ENCODE measurements around the gene COQ9.
"Not testable (repeated sequence)": the region's sequence is repeated elsewhere in the genome, so short reads cannot be mapped to it uniquely, and the experiment has no call there.

The COQ9 gene, protein sequence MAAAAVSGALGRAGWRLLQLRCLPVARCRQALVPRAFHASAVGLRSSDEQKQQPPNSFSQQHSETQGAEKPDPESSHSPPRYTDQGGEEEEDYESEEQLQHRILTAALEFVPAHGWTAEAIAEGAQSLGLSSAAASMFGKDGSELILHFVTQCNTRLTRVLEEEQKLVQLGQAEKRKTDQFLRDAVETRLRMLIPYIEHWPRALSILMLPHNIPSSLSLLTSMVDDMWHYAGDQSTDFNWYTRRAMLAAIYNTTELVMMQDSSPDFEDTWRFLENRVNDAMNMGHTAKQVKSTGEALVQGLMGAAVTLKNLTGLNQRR

DNA sequence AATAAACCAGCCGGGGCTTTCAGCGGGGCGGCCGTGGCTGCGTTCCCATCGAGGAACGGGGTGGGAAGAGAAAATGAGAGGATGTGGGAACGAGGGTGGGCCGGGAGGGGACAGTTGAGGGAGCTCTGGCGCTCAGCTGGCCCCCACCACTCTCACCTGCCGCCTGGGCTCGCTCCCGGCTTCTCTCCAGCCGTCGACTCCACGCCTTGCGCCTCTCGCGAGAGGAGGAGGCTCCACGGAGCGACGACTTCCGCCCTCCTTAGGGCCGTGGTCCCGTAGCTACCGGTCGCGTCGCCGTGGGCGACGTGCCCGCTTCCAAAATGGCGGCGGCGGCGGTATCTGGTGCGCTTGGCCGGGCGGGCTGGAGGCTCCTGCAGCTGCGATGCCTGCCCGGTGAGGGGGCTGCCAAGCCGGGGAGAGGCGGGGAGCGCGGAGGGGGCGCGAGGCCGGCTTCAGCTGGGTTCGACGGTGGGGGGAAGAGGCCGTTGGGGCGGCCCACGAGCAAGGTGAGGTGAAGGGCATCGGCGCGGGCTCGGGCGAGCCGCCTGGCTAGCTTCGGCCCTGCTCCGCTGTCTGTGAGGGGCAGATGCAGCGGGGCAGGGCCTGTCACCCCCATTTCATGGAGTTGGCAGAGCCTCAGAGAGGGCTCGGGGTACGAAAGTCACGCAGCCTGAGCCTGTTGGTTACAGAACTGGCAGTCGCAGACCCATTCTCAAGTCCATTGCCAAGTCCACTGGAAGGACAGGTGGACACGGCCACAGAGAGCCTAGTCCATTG lies at the start of gene COQ9, which contains the start of gene CIAPIN1:
Gene COQ9 (plus strand): TSS at position 294 of the 777 bp plus-strand sequence. CDS start 27 bp downstream, at position 321.
Gene CIAPIN1 (minus strand): TSS at position 200 of the 777 bp plus-strand sequence. CDS start 6,457 bp downstream, outside the sequence.
- DNase-seq = peak; percentile 91

DNA sequence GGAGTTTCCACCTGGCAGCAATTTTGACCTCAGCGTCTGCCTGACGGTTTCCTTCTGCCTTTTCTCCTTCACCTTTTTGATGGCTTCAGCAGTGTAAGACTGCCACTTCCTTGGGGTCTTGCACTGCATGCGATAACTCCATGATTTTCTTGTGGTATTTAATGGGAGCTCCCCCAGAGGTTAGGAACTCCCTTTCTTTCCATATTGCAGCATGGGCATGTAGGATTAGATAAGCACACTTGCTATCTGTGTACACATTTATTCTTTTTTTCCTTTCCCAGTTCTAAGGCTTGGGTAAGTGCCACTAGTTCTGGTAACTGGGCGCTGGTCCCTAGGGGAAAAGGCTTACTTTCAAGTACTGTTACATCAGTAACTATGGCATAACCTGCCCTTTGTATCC lies 49.8 kb upstream of the COQ9 start:
- not testable (repeated sequence) for DNase-seq

DNA sequence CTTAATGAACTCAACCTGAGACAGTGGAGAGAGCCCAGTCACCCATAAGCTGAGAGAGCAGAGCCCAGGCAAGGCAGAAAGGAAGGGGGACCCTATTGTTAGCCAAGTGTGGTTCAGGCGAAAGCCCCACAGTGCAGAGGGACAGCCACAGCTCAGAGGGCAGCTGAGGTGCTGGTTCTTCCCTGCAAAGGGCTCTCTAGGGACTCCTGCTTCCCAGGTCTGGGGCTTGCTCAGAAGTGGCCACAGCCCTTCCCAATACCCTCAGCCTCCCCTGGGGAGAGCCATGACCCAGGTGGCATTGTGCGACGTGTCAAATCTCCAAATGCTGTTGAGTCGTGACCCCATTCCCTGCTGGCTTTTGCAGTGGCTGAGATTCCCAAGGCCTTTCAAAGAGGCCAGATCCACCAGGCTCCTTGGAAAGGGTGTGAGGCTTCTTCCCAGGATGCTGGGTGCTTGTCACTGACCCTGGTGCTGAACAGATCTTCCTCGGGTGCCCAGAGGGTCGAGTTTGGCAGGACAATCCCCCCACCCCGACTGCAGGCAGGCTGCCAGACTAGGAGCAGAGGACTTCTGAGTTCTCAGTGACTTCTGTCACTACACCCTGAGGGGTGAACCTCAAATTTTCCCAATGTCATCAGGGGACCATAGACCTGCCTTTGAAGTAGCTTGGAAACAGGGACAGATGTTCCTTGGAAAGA lies 45.2 kb upstream of the COQ9 start:
- no peak for DNase-seq

DNA sequence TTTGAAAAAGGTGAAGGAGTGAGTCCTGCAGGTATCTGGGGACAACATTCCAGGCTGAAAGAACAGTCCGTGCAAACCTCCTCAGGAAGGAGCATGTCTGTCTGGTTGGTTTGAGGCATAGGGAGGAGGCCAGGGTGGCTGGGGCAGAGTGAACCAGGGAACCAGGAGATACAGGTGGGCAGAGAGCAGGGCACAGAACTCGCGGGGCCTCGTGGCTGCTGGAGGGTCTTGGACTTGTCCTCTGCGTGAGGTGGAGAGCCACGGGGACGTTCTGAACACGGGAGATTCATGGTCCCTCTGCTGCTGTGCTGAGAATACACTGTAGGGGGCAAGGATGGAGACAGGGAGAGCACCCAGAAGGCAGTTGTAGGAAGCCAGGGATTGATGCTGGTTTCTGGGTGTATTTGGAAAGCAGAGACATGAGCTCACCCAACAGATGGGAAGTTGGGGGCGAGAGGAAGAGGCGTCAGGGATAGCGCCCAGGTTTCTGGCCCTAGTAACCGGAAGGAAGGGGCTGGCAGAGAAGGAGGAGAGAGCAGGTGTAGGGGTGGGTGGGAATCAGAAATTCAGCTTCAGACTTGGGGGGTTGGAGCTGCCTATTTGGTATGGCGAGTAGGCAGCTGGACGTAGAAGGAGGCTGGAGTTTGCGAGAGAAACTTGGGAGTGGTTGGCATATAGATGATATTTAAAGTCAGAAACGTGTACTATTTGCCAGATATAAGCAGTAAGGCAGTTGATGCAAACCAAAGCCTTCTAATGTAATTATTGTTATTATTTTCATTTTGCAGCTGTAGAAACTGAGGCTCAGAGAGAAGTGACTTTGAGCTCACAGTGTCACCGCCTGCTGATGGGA lies 43.1 kb upstream of the COQ9 start, which contains the start of gene CCL17:
Gene CCL17 (plus strand): TSS at position 803 of the 853 bp plus-strand sequence. CDS start 9,166 bp downstream, outside the sequence.
- no peak for DNase-seq

DNA sequence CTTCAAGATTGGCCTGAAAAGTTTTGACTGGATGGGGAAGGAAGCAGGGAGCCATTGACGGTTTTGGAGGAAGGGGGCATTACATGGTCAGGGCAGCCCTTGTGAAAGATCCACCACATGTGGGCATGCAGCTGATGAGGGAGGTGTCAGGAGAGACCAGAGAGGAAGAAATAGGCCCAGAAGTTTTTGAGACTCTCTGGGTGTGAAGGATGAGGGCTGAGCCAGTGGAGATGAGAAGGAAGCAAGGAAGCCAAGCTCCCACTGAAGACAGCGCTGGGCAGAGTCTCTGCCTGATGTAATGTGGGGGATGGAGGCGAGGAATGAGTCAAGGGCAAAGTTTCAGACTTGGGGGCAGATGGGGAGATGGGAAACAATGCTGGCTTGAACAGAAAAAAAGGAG lies 42.2 kb upstream of the COQ9 start:
- DNase-seq = no peak

DNA sequence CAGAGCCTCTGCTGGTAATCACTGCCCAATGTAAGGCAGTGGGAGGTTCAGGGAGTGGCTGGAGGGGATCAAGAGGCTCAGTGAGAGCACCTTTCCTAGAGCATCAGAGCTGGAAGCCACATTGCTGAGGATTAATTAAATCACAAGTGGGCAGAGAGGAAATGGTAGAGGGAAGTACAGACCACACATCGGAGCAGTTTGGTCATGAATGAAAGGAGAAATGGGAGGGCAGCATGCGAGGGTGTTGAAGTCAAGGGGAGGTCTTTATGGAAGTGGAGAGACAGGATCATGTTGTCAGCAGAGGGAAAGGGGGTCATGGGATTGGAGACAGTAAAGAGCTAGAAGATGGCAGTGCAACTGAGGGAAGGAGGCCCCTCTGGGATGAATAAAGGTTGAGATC lies 40.4 kb upstream of the COQ9 start:
- DNase-seq = no peak

DNA sequence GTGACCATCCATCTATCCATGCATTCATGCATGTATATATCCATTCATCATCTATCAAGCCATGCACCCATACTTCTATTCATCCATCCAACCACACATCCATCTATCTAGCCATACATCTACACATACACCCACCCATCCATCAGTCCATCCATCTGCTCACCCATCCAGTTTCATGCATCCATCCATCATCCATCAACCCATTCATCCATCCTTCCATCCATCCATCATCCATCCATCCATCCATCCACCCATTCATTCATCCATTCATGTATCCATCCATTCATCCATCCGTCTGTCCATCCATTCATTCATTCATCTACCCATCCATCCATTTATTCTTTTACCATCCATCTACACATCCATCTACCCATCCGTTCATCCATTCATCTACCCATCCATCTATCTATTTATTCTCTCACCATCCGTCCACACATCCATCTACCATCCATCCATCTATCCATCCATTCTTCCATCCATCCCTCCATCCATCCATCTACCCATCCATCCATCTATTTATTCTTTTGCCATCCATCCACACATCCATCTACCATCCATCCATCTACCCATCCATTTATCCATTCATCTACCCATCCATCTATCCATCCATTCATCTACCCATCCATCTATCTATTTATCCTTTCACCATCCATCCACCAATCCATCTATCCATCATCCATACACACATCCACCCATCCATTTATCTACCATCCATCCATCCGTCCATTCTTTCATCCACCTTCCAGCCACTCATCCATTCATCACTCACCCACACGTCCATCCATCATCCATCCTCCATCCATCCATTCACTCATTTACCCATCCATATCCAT lies 39.5 kb upstream of the COQ9 start:
- no peak for DNase-seq

DNA sequence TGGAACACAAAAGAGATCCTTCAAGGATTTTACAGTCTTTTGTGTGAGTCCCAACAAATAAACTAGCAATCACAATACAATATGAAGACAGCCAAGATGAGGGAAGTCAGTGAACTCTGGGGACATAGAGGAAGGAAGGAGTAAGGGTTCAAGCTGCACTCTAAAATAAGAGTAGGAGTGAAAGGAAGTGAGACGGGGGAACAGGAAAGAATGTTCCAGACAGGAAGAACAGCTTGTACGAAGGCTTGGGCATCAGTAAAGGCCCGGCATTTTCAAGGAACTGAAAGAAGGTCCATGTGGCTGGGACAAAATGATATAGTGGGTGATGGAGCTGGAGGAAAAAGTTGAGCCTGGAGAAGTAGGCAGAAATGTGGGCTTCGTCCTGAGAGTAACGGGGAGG lies 38.2 kb upstream of the COQ9 start:
- DNase-seq = no peak

DNA sequence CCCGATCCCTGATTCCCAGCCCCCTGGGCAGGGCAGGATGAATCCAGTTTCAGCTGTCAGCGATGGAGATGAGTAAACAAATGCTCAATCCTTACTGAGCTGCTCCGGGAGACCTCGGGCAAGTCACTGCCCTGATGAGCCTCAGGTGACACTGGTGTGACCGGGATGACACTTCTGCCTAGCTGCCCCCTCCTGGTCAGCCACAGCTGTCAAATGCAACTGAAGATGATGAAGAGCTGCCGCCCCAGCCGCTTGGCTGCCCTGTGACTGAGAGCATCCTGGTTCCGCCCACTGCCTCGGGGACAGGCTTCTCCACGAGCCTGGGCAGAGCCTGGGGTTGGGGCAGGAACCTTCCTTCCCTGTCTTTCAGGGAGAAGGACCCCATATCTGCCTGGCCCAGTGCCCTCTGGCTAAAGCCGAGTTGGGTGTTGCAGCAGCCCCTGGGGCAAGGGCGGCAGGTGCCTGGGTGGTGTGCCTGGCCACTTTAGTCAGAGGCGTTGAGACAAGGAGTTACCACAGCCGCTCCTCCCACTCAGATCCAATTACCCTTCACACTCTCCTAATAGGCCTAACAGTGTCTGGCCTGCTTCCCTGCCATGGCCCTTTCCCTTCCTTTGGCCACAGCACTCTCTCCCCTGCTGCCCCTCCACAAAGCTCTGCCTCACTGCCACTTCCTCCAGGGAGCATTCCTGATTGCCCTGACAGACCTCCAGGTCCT lies 37.2 kb upstream of the COQ9 start:
- no peak for DNase-seq

DNA sequence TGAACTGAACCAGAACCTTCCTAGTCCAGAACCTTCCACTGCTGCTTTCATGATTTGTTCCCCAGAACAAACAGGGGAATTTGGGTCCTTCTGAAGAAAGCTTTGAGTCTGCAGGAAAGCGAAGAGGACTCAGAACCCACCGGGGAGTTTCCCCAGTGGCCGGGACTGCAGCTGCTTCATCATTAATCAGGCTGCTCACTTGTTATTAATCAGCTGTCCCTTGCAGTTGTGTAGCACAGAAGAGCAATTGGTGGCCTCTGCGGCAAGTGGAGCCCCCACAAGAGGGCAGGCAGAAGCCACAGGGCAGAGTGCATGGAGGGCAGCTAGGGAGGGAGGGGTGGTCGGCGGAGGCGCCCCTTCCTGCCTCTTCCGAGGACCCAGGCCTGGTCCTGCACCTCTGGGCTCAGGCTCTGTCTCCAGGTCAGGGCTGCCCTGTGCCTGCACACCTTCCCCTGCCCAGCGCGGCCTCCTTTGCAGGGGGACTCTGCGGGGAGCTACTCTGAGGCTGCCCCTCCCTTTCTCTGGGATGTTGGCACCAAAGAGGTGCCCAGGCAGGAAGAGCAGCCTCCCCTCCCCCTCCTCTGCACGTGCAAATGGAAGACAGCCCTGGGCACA lies 35.8 kb upstream of the COQ9 start:
- no peak for DNase-seq

DNA sequence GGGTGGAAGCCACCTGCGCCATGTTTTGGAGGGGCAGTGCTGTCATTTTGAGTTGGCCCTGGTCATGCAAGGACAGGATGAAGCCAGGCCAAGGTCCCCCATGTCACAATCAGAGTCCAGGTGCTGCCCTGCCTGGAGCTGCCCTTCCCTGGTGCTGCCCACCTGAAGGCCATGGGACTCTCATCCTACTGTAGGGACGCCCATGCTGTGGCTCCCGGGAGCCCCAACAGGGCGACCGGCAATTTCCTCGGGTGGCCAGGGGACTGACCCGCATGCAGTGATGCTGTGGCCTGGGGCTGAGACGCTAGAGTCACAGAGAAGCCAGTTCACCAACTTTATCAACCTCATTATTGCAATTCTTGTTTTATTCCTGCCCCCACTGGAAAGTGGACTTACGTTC lies 34.7 kb upstream of the COQ9 start:
- no peak for DNase-seq

DNA sequence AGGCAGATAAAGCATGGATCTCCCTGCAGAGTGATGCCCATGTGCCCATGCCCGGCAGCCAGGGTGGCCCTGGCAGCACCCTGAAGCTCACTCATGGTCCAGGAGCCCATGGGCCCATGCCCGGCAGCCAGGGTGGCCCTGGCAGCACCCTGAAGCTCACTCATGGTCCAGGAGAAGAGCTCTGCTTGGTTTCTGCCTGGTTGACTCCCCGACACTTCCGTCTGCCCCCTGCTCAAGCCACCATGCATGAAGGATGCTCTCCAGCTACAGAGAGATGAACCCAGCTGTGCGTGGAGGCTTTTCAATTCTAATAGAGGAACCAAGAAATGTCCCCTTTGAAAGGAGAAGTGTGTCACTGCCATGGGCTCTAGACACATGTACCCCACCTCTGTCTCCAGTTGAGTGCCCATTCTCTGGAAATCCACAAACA lies 34.0 kb upstream of the COQ9 start:
- no peak for DNase-seq

DNA sequence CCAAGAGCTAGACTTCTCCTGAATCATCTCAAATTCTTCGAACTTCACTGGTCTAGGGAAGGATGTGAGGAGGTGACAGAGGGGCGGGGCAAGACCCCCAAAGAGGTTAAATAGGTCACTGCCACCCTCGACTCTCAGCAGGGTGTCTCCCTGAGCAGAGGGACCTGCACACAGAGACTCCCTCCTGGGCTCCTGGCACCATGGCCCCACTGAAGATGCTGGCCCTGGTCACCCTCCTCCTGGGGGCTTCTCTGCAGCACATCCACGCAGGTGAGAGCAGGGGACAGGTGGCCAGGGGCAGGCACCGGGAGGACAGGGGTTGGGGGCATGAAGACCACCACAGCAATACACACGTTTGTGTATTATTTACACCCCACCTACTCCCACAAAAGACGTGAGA lies 33.5 kb upstream of the COQ9 start:
- no peak for DNase-seq

DNA sequence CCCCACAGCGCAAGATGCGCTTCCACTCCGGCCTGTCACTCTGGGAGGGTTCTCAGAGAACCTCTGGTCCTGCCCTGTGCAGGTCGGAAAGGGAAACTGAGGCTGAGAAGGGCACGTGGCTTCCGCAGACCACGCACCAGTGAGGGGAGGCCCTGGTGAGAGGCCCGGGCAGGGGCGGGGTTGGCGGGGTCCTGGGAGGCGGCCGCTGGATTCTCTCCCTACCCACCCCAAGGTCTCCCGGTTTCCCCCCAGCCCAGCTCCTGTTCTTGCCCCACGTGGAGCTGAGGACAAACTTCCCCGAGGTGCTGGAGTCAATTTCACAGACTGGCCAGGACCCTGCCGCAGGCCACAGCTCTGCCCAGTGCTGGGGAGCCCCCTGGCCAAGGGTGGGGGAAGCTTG lies 31.2 kb upstream of the COQ9 start:
- DNase-seq = no peak

DNA sequence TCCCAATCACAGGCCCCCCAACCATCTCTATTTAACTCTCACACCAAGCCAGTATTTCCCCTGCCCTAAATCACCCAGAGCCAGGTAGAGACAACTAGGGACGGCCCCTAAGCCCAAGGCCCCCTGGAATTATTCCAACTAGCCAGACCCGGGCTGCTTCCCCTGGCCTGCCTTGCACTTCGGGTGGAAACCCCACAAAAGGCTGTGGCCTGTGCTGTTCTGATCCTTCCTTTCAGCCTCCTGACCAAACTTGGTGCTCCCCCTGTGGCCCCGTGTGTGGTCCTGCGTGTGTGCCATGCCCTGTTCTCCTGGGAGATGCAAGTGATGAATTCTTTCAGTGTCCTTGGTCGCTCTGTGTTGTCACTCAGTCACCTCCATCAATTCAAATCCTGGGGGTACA lies 27.8 kb upstream of the COQ9 start:
- DNase-seq = no peak

DNA sequence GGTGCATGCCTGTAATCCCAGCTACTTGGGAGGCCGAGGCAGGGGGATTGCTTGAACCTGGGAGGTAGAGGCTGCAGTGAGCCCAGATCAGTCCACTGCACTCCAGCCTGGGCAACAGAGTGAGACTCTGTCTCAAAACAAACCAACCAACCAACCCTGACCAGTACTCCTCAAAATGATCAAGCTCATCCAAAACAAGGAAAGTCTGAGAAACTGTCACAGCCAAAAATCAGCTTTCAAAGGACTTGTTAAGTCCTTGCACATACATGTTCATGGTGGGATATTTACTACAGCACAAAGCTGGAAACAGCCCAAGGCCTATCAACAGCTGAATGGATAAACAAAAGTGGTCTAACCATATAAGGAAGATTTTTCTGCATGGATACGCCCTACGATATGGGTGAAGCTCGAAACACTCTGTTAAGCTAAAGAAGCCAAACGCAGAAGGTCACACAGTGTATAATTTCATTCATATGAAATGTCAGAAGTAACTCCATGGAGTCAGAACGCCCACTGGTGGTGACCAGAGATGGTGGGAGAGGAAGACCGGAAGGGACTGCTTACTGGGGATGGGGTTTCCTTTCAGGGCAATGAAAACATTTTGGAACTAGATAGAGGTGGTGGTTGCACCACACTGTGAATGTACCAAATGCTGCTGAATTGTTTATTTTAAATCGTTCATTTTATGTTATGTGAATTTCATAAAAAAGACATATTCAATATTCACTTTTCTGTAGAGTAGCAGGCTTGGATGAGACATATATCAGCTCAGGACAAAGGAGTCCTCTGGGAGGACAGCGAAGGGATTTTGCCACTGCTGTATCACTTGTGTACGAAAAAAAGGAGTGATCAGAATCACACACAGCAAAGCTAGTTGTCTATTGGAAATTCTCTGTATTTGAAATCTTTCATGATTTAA lies 25.0 kb upstream of the COQ9 start:
- DNase-seq = no peak

DNA sequence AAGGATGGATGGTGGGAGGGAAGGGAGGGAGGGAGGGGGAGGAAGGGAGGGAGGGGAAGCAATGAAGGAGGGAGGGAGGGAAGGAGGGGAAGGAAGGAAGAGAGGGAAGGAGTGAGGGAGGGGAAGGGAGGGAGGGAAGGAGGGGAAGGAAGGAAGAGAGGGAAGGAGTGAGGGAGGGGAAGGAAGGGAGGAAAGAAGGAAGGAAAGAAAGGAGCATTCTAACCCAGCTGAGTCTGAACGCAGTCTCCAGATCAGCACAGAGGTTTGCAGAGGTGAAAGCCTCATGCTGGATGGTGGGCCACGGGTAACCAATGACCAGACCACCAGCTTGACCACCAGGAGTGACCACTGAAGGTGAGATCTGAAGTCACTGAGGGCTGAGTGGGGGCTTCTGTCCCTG lies 24.1 kb upstream of the COQ9 start:
- DNase-seq = no peak

DNA sequence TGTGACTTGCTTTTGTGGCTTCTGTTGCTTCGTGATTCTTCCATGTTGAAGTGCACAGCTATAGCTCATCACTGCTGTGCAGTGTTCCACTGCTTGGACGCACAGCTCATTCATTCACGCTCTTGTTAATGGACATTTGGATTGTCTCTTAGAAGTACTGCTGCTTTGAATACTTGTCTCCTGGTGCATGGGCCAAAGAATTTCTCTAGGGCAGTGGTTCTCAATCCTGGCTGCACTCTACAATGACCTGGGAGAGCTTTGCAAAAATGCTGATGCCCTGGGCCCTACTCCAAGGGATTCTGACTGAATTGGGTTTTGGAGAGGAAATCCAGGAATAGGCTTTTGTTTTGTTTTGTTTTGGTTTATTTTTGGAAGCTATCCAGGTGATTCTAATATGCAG lies 22.7 kb upstream of the COQ9 start:
- no peak for DNase-seq

DNA sequence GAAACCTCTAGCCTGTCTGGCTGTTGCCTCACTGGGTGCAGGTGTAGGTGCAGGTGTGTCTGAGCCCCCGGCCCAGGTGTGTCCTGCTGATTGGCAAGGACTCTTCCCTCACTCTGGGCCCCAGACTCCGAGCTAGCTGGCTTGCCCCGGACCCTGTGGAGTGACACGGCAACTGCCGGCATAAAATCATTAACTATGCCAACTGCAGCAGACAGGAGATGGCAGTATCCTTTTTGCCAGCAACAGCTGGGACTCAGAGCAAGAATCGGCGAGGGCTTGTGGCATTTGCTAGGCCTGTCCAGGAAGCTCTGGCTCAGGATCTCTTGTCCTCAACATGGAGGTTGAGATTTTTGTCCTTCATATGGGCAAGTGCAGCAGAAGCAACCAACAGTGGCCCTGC lies 20.9 kb upstream of the COQ9 start:
- DNase-seq = no peak
